Activated CD4-positive, alpha-beta T cell treated with anti-CD3 and anti-CD28 coated beads for 48 hours (primary cell): Measurements from ENCODE around the gene PLEKHF1.
"Not testable (repeated sequence)": the region's sequence is repeated elsewhere in the genome, so short reads cannot be mapped to it uniquely, and the experiment has no call there.

Experiments used
- DNase-seq: peaks from one replicate; pipeline ENCODE4 v3.0.0-alpha.2; 2020

PLEKHF1 gene

DNA sequence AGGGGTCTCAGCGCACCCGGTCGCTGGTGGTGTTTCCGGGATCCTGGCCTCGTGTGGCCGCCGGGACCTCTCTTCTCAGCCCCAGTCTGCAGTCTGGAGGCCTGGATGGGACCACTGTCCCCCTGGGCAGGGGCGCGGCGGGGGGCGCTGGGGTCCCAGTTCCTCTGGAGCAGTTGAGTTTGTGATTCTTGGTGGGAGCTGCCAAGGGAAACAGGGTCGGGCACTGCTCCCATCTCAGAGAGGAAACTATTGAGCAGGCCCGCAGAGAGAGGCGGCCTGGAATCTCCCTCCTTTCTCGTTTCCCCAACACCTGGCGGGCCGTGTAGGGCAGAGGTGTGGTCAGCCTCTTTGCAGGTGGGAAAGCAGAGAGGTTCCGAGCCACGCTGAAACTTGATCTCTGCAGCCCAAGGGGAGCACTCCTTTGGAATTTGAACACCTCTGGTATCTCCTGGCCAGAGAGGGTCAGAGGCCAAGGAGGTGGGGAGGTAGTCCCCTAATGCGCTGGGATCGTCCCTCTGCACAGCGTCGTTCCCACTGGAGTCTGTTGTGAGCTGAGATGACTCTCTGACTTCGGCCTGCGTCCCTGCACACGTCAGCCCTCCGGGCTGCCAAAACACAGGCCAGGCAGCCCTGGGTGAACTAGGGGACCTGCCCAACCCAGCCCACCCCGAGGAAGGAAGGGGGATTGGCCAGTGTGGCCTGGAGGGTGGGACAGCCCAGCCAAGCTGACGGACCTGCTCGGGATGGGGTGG lies 741 bp downstream of the PLEKHF1 start:
- peak; percentile 43 for DNase-seq

DNA sequence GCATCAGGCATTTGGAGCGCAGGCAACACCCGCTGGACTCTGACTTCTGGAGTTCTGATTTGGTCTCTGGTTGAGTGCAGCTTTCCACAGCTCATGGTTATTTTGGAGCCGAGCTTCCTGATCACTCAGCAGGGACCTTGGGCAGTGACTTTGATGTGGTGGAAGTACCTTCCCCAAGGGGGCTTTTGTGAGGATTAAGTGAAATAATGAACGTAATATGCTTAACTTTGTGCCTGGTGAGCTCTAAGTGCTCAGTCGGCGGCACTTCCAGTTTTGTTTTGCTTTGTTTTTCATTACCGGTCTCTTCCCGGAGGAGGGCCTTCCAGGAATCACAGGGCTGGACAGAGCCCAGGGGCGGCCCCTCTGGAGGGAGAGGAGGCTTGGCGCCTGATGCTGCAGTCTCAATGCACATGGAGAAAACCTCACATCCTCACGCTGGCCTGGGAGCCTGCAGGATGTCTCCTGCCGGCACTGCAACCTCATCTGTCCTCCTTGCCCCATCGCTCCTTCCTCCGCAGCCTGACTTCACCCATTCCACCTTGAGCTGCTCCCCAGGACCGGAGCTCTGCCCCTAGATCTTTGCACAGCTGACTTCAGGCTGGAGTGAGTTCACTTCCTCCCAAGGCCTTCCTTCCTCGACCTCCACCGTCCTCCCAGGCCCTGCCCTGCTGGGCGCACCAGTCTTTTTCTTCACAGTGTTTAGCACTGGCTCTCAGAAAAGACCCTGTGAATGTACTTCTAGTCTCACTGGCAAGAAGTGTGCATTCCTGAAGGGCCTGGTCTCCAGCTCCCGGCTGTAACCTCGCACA lies 1.5 kb downstream of the PLEKHF1 start:
- peak; percentile 39 for DNase-seq

DNA sequence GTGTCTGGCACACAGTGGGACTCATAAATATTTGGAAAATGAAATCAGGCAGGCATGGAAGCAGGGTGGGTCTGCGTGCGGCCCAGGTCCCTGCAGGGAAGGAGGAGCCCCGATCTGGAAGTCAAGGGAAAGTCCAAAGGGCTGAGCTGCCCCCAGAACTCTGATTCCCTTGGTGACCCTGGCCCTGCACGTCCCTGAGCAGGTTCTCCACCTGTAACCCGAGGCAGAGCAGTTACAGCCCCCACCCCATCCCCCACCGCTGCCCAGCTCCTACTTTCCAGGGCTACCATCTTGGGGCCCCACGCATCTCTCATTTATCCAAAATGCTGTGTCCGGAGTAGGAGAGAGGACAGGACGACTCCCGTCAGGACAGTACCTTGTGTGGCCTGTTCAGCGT lies 2.1 kb downstream of the PLEKHF1 start:
- peak; percentile 34 for DNase-seq

DNA sequence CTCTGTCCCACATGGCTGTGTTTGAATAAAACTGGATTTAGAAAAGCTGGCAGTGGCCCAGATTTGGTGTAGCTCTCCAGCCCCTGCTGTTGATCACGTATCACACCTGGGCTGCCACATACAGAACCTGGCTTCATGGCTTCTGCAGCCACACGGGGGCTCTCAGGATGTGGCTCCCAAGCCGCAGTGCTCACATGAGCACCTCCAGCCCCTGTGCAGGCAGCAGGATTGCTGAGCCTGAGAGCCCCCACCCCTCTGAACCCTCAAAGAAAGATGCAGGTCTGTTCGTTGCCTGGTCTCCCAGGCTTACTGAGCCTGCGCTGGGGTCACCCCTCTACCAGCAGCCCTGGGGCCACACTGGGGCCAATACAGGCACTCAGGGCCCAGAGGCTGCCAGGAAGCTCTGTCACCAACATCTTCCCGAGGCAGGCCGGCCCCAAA lies 2.7 kb downstream of the PLEKHF1 start:
- DNase-seq, result peak; percentile 71

DNA sequence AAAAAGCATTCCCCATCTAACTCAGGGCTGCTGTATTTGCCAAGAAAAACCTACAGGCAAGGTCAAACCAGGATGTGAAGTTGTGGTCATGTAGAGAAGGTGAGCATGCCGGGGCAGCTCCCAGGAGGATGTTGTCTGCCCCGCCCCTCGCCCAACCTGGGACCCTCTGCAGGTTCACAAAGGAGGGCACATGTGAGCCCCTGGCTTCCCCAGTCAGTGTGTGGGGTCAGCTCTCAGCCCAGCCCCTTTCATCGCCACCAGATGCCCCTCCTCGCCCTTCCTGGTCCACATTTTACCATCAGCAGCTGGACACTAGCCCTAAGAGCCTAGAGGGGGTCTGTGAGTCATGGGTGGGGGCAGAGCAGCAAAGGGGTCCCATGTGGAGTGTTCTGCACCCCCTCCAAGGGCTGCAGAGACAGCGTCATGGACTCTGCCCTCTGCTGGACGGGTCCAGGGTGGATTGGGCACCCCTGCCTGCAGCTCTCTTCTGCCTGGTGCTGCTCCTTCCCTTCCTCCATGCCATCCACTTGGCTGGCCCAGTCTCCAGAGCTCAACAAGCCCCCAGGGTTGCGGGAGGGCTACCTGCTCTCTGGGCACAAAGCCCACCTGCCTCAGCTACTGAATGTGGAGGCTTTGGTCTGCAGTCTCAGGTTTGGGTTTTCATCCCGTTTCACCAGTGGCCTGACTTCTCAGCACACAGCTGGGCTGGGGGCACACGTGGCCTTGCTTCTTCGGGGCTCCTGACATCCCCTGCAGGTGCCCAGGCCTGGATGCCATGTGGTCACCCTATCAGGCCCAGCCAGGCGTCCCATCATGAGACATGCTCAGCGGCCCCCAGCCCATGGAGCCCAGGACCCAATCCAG lies 3.7 kb downstream of the PLEKHF1 start:
- DNase-seq, result peak; percentile 27

DNA sequence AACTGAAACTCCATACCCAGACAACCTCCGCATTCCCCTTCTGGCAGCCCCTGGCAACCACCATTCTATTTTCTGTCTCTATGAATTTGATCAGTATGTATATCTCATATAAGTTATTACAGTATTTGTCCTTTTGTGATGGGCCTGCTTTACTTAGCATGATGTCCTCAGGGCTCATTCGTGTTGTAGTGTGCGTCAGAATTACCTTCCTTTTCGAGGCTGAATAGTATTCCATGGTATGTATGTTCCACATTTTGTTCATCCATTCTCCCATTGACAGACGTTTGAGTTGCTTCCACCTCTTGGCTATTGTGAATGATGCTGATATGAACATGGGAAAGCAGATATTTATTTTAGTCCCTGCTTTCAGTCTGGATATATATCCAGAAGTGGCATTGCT lies 5.0 kb downstream of the PLEKHF1 start:
- no peak for DNase-seq

DNA sequence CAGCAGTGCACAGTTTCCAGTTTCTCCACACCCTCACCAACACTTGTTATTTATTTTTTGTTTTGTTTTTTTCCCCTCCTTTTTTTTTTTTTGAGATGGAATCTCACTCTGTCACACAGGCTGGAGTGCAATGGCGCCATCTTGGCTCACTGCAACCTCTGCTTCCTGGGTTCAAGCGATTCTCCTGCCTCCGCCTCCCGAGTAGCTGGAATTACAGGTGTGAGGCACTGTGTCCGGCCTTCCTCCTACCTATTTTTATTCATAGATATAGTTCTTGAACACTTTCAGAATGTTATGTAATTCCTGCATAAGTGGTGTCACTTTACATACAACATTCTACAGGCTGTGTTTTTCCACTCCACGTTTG lies 5.7 kb downstream of the PLEKHF1 start:
- not testable (repeated sequence) for DNase-seq

DNA sequence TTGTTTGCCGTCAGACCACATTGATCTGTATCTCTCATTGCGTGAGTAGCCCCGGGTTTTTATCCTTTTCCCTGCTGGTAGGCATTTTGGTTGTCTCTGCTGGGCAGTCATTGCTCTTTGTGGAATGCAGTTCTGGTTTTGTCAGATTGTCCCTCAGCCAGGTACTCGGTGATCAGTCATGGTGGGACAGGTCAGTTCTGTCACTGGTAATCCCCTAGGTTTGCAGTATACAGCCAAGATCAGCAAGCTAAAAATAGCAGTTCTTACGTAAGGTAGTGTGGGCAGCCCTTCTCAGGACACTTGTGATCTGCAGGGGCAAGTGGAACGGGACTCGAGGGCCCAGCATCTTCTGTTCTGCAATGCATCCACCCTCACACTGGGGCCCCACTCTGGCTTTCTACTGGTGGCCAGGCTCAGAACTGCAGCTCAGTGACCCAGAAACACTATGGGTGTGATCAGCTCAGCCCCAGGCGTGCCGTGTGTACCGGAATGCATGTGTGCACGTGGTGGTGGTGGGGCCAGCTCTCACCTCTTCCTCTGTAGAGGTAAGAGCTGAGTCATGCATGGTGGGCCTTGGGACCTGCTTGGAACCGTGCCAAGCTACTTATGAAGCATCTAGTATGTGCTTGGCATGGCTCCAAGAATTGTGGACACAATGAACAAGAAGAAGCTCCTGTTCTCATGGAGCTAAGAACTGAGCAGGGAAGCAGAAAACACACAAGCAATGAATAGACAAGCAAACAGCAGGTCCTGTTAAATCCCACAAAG lies 6.3 kb downstream of the PLEKHF1 start:
- DNase-seq, result peak; percentile 94

DNA sequence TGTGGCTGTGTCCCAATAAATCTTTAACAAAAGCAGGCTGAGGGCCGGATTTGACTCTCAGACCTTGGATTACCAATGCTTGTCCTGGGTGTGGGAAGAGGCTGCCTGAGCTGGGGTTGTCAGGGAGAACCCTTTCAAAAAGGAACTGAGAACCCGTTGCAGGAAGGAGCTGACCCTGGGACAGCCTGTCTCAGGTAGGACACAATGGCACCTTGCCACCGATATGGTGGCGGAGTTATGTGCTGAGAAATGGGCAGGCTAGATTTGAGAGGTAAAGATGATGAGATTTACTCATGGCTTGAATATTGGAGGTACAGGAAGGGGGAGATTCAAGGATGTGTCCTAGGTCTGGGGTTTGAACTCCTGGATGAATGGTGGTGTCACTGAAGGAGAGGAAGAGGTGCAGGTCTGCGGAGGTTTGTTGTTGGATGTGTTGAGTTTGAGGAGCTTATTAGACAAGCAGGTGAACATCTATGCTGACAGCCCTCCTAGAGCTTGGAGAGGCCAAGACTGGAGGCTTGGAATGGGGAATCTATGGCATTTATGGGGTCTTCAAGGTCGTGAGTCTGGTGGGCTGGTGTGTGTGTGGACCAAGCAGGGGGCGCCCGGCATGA lies 7.2 kb downstream of the PLEKHF1 start:
- no peak for DNase-seq

DNA sequence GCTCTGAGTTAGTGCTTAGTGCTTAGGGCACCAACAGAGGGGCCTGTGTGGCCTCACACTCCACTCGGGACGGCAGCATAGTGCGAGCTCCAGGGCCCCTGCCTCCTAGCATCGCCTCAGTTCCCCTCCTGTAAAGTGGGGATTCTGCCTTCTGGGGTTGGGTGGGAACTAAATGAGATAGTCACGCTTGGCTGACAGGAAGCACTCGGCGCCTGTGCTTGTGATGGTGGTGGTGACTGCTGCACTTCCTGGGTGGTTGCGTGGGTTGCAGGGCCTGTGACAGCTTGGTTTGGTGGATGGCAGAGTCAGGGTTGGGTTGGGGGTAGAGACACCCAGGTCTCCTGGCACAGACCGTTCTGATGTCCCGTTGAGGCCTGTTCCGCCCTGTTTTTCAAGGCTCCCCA lies 7.7 kb downstream of the PLEKHF1 start:
- DNase-seq, result peak; percentile 90

DNA sequence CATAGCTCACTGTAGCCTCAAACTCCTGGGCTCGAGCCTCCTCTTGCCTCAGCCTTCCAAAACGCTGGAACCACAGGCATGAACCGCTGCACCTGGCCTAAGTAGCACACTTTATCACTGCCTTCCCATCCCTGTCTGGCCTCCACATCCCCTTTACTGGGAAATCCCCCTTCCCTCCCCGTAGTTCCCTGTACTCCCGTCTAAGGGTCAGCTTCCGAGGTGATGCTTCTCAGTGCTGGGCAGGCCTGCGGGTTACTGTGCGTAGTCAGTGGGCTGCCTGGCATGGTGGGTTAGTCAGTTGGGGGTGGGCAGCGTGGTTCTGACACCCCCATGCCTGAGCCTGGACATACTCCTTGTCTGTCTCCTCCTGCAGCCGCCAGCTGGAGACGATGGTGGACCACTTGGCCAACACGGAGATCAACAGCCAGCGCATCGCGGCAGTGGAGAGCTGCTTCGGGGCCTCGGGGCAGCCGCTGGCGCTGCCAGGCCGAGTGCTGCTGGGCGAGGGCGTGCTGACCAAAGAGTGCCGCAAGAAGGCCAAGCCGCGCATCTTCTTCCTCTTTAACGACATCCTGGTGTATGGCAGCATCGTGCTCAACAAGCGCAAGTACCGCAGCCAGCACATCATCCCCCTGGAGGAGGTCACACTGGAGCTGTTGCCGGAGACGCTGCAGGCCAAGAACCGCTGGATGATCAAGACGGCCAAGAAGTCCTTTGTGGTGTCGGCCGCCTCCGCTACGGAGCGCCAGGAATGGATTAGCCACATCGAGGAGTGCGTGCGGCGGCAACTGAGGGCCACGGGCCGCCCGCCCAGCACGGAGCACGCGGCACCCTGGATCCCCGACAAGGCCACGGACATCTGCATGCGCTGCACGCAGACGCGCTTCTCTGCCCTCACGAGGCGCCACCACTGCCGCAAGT lies 8.4 kb downstream of the PLEKHF1 start:
- no peak for DNase-seq

DNA sequence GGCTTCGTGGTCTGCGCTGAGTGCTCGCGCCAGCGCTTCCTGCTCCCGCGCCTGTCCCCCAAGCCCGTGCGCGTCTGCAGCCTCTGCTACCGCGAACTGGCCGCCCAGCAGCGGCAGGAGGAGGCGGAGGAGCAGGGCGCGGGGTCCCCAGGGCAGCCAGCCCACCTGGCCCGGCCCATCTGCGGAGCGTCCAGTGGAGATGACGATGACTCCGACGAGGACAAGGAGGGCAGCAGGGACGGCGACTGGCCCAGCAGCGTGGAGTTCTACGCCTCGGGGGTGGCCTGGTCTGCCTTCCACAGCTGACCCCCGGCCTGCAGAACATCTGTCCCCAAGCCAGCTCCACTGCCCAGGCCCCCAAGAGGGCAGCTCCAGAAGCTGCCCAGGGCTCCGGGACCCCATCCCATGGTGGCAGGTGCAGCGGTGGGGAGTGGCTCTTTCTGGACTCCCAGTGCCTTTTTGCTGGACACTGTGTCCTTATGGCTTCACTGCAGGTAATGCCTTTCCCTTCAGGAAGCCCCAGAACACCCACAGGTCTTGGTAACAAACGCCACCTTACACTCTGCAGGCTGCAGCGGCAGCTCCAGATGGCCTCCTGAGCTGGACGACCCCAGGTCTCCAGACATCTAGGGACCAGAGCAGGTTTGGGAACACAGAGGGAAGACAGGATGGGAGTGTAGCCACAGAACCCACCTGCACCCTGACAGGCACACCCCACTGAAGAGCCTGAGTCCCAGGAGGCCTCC lies 9.3 kb downstream of the PLEKHF1 start:
- no peak for DNase-seq

DNA sequence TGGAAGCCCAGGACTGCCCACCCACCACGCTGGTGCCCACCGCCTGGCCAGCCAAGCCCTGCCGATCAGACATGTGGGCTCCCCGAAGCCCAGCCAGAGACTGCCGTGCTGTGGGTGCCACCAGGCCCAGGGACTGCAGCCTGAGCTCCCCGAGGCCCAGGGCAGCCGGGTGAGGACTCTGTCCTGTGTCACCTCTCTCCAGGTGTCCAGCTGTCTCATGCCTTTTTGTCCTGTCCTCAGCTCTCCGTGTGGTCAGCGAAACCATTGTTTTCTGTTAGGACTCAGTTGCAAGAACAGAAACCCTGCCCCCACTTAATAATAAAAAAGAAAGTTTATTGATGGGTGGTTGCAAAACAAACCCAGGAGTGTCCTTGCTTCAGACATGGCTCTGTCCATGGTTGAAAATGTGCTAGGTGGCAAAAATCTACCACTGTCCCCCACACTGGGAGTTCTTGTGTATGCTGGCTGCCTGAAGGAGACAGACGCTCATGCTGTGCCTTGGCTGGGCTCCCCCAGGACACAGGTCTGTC lies 9.9 kb downstream of the PLEKHF1 start:
- DNase-seq, result no peak

DNA sequence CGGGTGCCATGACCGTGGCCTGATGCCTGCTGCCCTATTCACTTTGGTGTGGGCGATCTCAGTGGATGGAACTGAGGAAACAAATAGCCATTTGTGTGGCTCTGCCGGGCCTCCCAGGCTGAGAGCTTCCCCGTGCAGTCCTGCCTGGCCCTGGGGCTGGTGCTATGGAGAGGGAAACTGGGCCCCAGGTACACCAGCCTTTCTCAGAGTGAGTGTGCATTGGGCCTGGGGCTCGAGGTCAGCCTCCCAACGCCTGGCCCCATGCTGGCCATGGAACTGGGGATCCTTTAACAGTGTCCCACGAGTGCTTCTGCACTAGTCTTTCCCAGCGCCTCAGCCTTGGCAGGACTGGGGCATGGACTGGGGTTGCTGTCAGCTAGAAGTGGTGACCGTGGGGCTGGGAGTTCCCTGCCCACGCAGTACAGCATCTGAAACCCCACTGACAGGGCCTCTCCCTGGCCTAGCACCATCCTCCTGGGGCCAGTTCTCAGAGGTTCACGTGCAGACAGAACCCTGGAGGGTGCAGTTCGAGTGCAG lies 10.5 kb downstream of the PLEKHF1 start:
- DNase-seq, result no peak

DNA sequence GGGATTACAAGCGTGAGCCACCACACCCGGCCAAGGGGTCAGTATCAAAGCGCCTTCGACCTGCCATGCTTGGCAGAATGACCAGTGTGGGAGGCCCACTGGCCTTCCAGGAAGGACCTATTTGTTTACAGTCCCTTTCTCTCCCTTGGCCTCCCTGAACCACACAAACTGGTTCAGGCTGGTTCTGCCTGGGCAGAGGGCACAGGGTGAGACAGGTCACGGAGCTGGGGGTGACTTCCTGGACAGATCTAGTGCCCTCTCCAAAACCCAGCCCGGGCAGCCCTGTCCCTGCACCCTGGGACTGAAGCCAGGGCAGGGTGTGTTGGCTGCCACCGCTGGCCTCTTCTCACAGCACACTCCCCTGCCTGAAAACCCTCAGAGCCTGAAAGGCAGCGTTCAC lies 11.3 kb downstream of the PLEKHF1 start:
- no peak for DNase-seq

DNA sequence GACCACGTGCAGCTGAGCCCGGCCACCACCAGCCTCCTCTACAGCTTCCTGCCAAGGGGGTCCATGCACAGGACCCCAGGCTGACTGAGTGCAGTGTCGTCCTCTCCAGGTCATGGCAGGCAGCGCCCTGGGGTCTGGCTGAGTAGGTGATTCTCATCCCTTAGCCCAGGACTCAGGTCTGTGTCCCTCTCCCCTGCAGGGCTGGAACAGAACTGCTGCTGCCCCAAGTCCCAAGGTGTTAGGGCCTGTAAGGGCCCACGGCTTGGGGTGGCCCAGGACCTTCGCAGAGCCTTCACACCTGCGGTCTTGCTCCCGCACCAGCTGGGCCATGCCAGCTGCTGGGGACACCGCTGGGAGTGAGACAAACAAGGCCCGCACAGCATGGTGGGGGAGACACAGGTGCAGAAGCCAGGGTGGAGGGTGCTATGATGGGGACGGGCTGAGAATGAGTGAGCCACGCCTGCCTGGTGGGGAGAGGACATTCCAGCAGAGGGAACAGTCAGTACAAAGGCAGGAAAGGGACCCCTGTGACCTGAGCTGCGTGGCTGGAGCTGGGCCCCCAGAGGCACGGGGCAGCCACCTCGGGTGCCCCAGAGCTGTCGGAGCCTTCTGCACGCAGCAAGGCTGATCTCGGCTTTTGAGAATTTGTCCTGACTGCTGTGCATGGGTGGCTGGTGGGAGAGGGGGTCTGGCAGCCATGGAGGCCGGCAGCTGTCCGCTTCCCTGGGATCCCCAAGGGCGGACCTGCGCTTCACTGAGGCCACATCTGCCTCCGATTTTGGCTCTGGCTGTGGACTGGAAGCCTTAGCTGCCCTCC lies 11.9 kb downstream of the PLEKHF1 start:
- DNase-seq, result no peak

DNA sequence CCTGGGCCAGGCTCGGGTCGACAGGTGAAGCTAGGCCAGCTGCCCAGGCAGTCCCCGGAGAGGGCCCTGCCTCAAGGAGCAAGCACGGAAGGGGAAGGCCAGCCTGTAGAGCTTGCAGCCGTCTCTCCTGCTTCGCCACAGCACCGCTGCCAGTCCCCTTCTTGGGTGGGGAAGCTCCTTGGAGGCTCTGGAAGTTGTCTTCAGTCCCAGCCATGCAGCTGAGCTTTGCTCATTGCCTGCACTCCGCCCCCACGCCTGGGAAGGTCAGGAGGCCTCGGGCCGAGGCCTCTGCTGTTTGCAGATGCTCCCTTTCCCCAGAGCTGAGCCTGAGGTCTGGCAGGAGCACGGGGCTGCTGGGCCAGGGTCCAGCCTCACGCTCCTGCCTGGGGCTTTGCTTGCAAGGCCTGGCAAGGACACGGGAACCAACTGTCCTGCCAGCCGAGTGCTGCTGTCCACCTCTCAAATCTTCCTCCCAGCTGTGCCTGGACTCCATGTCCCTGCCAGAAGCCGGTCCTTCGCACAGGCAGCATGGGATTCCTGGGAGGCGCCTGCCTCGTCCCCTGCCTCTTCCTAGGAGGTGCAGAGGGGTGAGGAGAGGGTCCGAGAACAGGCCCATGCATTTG lies 13.3 kb downstream of the PLEKHF1 start:
- DNase-seq, result no peak

DNA sequence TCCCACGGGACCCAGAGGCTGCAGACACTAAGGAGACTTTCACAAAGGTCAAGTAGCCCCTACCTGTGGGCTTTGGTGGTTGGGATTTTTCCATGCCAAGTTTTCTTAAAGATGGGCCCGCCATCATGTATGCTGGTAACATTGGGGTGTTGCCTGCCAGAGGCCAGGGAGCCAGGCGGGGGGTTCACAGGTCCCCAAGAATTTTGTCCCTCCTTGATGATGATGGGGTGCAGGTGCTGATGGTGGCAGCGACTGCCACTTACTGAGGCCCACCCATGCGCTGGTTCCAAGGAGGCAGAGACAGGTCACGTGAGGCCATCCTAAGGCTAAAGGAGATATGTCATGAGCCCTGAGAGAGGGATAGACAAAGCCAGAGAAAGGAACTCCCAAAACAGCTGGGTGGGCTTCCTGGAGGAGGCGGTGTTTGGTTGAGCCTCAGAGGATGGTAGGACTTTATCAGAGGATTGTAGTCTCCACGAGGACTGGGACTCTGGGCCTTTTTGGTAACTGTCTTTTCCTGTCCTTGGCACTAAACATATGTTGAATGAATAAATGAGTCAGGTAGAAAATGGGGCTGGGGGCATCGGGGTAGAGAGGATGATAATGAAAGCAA lies 14.4 kb downstream of the PLEKHF1 start:
- DNase-seq, result no peak
